Activated CD4-positive, alpha-beta T cell treated with anti-CD3 and anti-CD28 coated beads, Interleukin-10, Interleukin-2, amounts not matched to agents 100 ng/mL and 50 ng/mL, durations not matched to agents 16 hours and 8 hours (primary cell): ENCODE results near the gene KRTAP8-1.

Source experiments
- DNase-seq: peaks from one replicate; pipeline ENCODE4 v3.0.0-alpha.2; 2020

Gene KRTAP8-1, protein sequence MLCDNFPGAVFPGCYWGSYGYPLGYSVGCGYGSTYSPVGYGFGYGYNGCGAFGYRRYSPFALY

DNA sequence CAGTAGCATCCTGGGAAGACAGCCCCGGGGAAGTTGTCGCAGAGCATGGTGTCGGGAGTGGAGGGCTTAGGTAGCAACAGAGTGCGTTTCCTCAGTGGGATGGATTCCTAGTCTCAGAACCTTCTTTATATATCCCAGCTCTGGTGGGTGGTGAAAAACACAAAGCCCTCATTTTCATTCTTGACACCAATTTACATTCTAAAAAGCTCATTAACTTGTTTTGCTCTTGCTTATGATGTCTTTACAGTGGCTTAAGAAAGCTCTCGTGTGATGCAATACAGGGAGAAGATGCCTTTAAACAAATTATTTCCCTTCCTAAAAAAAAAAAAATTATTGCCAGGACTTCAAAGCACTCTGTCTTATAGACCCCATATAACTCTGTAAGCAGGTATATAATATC lies at the start of gene KRTAP8-1:
Gene KRTAP8-1, minus strand, starts transcription at position 101 of the 400 bp plus-strand sequence. Its CDS starts 54 bp downstream, at position 47.
- DNase-seq: no peak

DNA sequence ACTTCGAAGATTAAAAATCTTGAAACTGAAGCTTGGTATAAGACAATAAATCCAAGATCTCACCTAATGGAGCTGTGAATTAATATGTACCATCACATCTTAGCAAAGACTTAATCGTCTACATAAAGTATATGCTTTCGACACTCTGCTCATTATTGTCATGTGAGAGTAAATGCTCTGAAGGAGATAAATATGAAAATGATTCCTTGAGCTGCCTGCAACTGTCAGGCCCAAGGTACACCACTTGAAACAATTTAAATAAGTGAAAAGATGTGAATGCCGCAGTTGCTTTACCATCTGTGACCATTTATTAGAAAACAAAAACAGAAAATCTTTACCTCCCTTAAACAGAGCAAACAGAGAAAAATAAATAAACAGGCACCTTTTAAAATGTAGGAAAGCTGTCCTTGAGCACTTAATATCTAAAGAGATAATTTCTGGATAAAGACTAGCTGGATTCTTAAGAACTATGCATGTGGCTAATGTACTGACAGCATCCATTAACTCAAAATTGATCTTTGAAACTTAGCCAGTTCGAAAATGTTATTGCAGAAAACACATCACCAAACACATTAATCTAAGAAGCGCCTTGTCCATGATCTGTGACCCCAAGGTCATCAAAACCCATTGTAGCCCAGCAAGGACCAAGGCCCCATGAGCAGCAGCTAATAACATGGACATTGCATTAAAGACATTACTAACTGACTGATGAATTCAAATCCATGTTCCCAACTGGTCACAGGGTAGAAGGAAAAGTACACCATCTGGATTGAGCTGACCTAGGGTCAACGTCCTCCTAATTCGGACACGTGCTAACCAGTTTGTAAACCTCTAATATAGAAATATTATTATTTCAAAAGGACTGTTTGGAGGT lies 34.8 kb upstream of the KRTAP8-1 start:
- no peak for DNase-seq

DNA sequence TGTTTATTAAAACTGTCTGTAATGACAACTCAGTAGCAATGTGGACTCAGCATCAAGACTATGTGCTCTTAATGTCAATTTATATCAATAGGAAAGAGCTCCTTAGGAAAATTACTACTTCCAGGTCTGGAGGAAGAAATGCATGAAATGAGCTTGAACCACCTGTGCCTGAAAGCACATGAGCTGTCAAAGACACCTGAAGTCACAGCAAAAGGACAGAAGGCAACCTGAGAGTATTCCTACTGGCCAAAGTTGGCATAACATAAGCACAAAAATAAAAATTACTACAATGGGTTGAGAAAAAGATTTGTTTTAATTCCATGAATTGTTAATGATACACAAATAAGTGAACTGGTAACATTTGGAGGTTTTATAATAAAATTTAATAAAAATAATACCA lies 29.9 kb upstream of the KRTAP8-1 start:
- DNase-seq: no peak

DNA sequence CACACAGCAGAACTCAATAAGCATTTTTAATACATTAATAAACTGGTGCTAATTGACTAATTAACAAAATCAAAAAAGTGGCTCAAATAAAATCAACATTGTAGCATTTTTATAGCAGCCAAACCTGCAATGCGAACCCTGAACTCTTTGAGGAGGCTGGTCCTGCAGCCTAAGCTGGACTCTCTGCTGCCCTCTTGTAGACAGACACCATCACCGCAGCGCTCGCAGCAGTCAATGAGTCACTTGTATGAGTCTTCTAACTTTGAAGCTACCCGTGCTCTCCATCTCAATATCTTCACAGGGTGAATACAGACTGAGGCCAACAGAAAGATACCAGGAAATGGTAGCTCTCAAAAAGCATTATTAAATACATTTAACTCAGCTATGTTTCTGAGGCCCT lies 26.2 kb upstream of the KRTAP8-1 start:
- peak; percentile 51 for DNase-seq

DNA sequence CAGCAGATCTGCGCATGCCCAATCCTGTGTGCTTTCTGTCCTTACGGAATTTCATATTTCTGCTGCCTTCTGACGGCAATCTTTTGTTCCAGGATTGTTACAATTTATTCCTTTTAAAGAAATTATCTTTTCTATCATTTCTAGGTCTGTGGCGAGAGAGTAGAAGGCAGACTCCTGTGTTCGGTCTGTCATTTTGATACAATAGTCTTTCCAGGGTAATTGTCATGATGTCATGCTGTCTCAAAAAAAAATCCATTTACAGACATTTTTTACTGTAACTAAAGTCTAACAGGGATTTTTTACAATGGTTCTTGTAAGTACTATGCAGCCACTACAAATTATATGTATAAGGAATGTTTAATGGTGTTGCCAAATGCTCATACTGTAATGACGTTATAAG lies 25.5 kb upstream of the KRTAP8-1 start:
- no peak for DNase-seq

DNA sequence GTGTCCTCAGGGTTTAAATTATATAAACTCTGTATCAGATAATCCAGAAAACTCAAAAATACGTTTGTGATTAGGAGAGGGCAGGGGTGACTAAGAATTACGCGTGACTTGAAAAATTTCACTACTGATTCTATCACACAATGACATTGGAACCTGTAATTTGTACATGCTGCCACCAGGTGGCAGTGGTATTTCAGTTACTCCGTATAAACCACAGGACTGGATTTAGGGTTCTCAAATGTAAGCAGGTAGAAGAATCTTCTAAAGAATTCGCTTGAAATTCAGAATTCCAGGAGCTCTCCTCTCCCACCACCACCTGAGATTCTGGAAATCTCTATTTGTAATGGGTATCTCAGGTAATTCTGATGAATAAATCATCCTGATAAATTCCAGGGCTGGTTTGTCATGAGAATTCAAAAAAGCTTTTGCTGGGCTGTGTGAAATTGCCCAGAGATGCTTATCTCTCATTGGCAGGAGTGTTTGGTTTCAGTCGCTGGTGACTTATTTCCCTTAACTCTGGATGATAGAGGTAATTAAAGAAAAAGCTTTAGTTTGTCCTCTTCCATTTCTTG lies 18.2 kb upstream of the KRTAP8-1 start:
- peak; percentile 56 for DNase-seq

DNA sequence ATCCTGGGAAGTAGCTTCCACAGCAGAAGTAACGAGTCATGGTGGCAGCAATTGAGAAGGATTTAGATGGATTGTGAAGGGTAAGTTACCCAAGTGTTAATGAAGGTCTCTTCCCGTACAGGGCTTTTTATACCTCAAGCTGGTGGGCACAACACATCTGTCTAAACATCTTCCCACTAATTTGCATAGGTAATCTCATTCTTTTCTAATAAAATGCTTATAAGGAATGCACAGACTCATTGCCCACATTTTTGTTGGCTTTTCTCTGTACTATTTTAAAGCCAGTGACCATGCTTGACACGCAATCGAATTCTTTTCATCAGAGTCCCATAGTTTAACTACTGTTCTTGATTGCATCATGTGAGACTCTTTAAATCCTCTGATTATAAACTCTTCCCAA lies 16.6 kb upstream of the KRTAP8-1 start, which contains the start of gene KRTAP7-1:
Gene KRTAP7-1, minus strand, starts transcription at position 101 of the 400 bp plus-strand sequence. Its CDS starts 61 bp downstream, at position 40.
- no peak for DNase-seq

DNA sequence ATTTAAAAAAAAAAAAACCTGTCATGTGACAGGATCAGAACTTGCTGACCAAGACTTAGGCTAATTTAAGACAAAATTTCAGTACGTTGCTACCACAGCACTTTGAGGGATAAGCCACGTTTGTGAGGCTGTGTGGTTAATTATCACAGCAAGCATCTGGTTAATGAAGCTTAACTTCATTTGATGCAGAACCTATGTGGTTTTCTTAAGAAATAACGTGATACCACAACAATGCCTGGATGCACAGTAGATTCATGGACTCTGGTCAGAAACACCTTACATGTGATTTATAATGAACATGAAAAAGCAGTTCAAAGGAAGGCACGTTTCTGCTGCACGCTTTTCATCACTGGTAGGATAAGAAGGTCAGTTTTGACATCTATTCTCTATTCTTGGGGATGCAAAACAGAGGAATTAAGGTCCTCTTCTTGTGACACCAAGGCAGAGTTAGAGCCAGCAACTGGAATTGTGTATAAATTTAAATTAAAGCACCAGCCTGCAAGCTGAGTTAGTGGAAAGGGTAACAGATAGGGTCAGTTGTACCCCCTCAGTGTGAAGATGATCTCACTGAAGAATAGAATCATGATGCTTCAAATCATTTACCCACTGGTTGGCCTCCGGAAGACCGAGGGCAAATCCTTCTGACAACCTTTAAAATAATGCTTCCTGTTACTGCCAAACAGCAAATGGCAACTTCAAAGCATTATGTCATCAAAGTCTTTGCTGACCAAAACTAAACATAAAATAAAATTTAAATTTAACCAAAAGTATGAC lies 6.0 kb upstream of the KRTAP8-1 start:
- DNase-seq: peak; percentile 2

DNA sequence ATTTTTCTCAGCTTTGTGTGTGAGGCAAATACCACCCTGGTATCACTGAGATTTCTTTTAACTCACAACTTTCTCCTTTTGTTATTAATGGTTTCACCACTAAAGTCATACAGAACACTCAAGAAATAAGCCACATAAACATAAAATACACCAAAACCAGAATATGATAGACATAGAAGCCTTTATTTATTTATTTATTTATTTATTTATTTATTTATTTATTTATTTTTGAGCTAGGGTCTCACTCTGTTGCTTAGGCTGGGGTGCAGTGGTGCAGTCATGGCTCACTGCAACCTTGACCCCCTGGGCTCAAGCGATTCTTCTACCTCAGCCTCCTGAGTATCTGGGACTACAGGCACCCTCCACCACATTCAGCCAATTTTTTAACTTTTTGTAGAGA lies 12.5 kb downstream of the KRTAP8-1 start:
- no peak for DNase-seq

DNA sequence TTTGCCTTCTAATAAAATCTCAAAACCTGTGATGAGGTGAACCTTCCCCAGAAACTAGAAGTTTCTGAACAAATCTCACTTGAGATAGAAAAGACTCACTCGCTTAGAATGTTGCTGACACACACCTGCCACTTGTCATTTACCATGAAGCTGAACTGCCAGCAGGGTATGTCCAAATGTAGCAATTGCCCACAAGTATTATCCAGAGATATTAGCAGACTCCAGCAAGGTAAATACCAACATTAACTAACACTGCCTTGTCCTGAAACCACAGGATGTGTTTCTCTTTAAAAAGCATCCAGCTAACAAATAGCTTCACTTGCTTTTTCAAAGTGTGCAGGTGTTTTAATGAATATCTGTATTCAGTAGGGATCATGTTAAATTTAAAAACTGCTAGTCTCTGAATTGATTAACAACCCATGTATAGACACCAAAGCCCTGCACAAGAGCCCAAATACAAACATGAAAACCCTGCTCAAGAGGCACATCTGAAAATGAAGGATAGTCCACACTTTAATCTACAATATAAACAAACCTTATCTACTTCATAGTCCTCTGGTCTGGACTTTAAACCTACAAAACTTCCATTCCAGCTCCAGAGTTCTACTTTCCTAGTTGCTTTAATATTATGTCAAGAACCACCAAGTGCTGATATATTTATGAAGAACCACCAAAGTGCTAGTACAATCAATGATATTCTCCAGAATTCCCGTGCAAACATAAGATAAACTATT lies 19.3 kb downstream of the KRTAP8-1 start:
- DNase-seq: no peak

DNA sequence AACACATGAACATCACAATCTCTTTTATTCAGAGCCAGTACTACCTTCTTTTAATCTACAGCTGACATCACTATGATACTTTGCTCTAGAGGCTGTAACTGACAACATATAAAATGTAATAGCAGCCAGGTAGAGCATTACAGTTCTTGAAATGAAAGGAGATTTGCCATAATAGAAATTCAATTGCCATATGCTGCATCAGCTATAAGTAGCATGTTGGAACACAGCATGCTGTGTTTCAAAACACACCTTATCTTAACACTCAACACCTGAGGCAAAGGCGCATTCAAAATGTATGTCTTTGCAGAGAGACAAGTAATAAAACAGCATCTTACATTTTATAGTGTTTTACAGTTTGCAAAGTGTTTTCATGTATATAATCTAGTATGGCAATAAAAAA lies 33.8 kb downstream of the KRTAP8-1 start:
- DNase-seq: no peak

DNA sequence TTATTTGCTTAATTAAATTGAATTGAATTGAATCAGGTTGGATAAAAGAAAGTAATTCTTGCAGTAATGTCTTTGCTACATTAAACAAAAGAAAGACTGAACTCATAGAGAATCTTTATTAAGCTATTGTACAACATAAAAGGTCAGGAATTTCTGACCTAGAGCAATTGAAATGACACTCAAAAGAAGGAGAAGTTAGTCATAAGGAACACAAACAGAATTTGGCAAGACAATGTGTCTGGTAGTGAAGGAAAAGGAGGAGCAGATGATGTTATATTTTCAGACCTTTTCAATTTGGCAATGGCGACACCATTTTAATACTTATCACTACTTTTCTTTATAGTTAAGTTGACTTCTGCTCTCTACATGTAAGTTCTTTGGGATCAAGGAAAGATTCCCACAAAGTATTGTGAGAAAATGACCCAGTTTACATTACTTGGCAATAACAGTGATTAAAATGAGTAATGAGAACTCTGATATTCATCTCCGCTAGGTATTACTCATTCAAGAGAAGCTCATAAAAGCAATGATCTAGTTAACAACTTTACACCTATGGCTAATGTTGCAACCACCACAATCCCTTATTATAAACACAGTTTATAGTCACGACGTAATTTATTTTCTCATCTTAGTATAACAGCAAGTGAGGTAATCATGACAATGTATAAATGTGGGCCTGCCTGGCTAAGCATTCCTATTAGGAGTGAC lies 43.2 kb downstream of the KRTAP8-1 start:
- DNase-seq: no peak
